Thyroid gland (tissue), 4 donors: Measurements from ENCODE around the gene MED25. TPM values are rescaled to one million over a fixed set of nuclear protein-coding genes. Genes with fewer than 3 reads are reported as not detected.

Source experiments
- DNase-seq, 2 donors: peaks; one replicate each; pipeline ENCODE4 v3.0.0-alpha.2; 2019
- H3K27ac ChIP-seq, 3 donors: fragments of 200-600 bp; sonication (generic); 1 replicate in 2 of 3; 2 replicates in 1 of 3; pipeline ENCODE4 v1.5.1; 2016 to 2019; ENCODE audit warnings: mild to moderate bottlenecking in 1 of 3, moderate library complexity in 1 of 3
- H3K27me3 ChIP-seq: fragments of 200-600 bp; sonication (generic); one replicate; pipeline ENCODE4 v1.5.1; 2019
- H3K36me3 ChIP-seq, 2 donors: fragments of 200-600 bp; sonication (generic); one replicate each; pipeline ENCODE4 v1.5.1; 2016 to 2019
- H3K4me1 ChIP-seq, 2 donors: fragments of 200-600 bp; sonication (generic); one replicate each; pipeline ENCODE4 v1.5.1; 2017 to 2019
- H3K4me3 ChIP-seq, 3 donors: fragments of 200-600 bp; sonication (generic); replicated peaks in 1 of 3; 1 replicate in 2 of 3; 2 replicates in 1 of 3; pipeline ENCODE4 v1.5.1; 2016; ENCODE audit warnings: mild to moderate bottlenecking in 1 of 3
- H3K9me3 ChIP-seq: fragments of 200-600 bp; sonication (generic); one replicate; pipeline ENCODE4 v1.5.1; 2017
- CTCF ChIP-seq, 6 experiments: fragments of 200-600 bp in 3 of 6; fragments of 450-650 bp in 3 of 6; sonication (generic) in 3 of 6; IDR thresholded peaks; one replicate each; pipeline ENCODE4 v1.5.1; 2016 to 2019; ENCODE audit warnings: antibody characterized with exemption in 6 of 6, mild to moderate bottlenecking in 2 of 6, inconsistent platforms in 1 of 6, moderate library complexity in 1 of 6
- POLR2A ChIP-seq, 2 donors: fragments of 450-650 bp; IDR thresholded peaks; one replicate each; pipeline ENCODE4 v1.6.1; 2017; ENCODE audit warnings: antibody characterized with exemption in 2 of 2, mild to moderate bottlenecking in 2 of 2, moderate library complexity in 1 of 2
- WGBS, 2 donors: methylation state at CpG; one replicate each; pipeline ENCODE4 v1.1.5; 2017; 5-methylcytosine and 5-hydroxymethylcytosine counted together
- intact Hi-C: fragments of 100-400 bp; cut with DNase I; formaldehyde crosslinking; loops from one replicate; pipeline ENCODE4 v1.15.1; 2023
- total RNA-seq, 4 donors: library from RNA; depleted of rRNA; stranded (reverse); fragments of >200 nt; gene quantifications; one replicate each; pipeline ENCODE4 v1.2.3, GENCODE V29; 2016

The MED25 gene
- total RNA-seq, 4 donors from 2014 or later: 42.6 to 50.2 (median 44.9) TPM

DNA sequence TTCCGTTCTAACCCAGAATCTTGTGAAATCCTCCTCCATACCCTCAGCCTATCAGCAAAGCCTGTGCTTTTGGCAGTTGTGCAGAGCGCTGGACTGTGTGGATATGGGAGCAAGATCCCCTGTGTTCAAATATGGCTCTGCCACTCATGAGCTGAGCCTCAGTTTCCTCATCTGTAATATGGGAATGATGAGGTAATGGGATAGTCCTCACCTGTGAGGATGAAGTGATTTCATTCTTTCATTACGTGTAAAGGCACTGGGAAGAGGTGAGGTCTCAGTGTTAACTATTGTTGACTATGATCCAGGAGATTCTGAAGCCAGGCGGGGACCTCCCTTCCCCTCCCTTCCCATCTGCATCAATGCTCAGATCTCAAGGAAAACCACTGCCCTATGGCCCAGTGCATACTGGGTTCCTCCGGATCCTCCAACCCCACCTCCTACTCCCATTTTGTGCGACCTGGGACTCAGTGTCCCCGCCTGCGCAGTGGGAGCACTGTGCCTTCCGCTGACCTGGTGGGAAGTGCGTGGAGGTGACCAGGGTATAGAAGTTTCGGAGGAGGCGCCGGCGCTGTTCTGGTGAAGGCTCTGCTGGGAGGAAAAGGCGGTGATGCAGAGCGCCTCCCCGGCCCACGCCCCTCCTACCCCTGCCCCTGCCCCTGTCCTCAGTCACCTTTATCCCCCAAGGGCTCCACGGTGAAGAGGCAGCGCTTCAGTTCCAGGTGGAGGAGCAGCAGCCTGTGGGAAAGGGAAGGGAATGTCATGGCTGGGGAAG lies 10.0 kb upstream of the MED25 start:
- intact Hi-C loops: loop anchor here (5.0 kb wide), 1 partner anchor 49 kb away; no protein-coding TSS in a partner anchor
- peaks cover 8 to 16% of the 10 kb centered on the region in 2 donors for H3K36me3 ChIP-seq

DNA sequence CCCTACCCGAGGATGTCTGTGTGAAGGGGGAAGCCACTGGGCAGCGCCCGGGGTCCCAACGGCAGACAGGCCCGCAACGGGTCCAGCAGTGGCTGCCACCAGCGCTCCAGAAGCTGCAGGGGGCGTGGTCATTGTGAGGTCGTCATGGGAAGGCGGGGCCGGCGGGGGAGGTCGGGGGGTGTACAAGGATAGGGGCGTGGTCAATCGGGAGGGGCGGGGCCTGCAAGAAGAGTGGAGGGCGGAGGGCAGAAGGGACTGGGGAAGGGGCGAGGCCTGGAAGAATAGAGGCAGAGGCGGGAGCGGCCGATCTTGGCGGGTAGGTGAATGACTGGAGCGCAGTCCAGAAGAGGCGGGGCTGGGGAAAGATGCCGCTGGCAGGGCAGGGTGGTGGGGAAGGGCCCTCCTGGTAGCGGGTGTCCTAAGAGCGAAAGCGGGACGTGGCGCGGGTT lies 9.4 kb upstream of the MED25 start:
- Histone ChIP-seq H3K4me3 (peak overlapping the region; percentile 1 to 70 (median 32)), H3K9me3 (no peaks in the 10 kb centered on the region), H3K27ac (peak overlapping the region in 2 of 3 donors; percentile 71 to 72), H3K36me3 (peaks cover 1 to 9% of the 10 kb centered on the region in 2 donors), H3K4me1 (peaks cover 14 to 22% of the 10 kb centered on the region in 2 donors), H3K27me3 (no peaks in the 10 kb centered on the region)
- peak; percentile 95 for DNase-seq
- 2% methylated on average over 31 of the region's 31 CpGs for WGBS, 2 donors
- peak in 1 of 2 donors; percentile 48 for TF ChIP-seq POLR2A (IDR thresholded peaks at IDR 0.05)
- no peak for TF ChIP-seq CTCF (IDR thresholded peaks at IDR 0.05)
- intact Hi-C loops: loop anchor here (5.0 kb wide), 1 partner anchor 49 kb away; no protein-coding TSS in a partner anchor

More for the DNA sequence above, 10.0 kb upstream of the MED25 start:
- Histone ChIP-seq H3K27ac (peak overlapping the region in 2 of 3 donors; percentile 71 to 72), H3K4me1 (peaks cover 14 to 22% of the 10 kb centered on the region in 2 donors), H3K27me3 (no peaks in the 10 kb centered on the region), H3K9me3 (no peaks in the 10 kb centered on the region), H3K4me3 (no peak overlapping the region)
- no peak for DNase-seq
- 80 to 83% methylated on average over 20 of the region's 20 CpGs for WGBS, 2 donors
- TF ChIP-seq POLR2A (IDR thresholded peaks at IDR 0.05) (no peak), CTCF (IDR thresholded peaks at IDR 0.05) (no peak)

DNA sequence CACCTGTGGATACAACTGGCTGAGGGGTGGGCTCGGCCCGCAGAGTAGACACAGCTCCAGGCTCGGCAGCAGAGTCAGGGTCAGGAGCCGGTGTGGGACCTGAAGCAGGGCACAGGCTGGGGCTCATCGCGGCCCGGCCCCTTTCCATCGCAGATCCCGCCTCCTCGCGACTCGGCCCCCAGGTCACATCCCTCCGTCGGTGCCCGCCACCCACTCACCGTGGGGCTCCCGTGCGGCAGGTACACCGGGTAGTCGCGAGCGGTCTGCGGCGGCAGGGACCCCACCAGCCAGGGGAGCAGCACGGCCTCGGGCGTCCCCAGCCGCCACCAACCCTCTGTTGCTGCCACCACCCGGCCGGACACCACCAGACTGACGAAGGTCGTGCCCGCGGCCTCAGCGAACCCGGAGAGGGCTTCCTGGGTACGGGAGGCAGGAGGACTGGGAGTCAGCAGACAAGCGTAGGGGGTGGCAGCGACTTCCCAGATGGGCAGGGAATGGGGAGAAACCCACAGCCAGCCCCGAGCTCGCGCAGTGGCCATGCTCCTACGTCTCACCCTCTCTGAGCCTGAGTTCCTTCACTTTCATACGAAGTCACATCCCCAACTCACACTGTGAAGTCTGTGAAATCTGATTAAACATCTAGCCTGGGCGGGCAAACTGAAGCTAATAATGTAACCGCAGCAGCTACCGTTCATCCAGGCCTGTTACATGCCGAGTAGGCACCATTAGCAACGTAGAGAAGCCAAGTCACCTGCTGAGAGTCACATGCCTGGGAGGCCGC lies 8.7 kb upstream of the MED25 start:
- Histone ChIP-seq H3K27me3 (no peaks in the 10 kb centered on the region), H3K36me3 (peaks cover 0 to 8% of the 10 kb centered on the region in 2 donors), H3K27ac (peak overlapping the region; percentile 20 to 72 (median 71)), H3K4me1 (peaks cover 17 to 22% of the 10 kb centered on the region in 2 donors), H3K4me3 (peak overlapping the region; percentile 1 to 70 (median 32)), H3K9me3 (no peaks in the 10 kb centered on the region)
- no peak for TF ChIP-seq POLR2A (IDR thresholded peaks at IDR 0.05)
- TF ChIP-seq CTCF (IDR thresholded peaks at IDR 0.05): peak in 3 of 6 experiments; percentile 14 to 26 (median 14)
- intact Hi-C loops: loop anchor here (5.0 kb wide), 1 partner anchor 48 kb away; no protein-coding TSS in a partner anchor
- 14 to 26% methylated on average over 10 to 25 of the region's 50 CpGs for WGBS, 2 donors
- peak; percentile 56 to 61 for DNase-seq

DNA sequence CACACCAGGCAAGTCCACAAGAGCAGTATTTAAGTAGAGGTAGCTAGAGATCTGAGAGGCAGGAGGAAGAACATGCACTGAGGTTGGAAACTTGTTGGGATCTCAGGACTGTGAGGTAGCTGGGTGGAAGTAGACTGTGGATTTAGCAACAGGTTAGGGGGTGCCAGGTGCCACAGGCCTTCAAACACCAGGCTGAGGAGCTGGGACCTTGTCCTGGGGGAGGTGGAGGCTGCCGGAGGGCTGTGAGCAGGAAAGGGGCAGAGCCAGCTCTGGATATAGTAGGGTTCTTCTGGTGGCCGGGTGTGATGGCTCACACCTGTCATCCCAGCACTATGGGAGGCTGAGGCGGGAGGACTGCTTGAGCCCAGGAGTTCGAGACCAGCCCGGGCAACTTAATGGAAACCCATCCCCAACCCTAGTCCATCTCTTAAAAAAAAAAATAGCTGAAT lies 8.1 kb upstream of the MED25 start:
- TF ChIP-seq POLR2A (IDR thresholded peaks at IDR 0.05) (no peak), CTCF (IDR thresholded peaks at IDR 0.05) (no peak)
- 94% methylated on average over 5 of the region's 5 CpGs for WGBS, 2 donors
- H3K4me1 ChIP-seq: peaks cover 17 to 22% of the 10 kb centered on the region in 2 donors
- peaks cover 0 to 8% of the 10 kb centered on the region in 2 donors for H3K36me3 ChIP-seq
- no peaks in the 10 kb centered on the region for H3K27me3 ChIP-seq
- H3K4me3 ChIP-seq: peak overlapping the region in 1 of 3 donors; percentile 70
- peak overlapping the region; percentile 20 to 72 (median 71) for H3K27ac ChIP-seq
- intact Hi-C loops: loop anchor here (5.0 kb wide), 1 partner anchor 47 kb away; no protein-coding TSS in a partner anchor
- H3K9me3 ChIP-seq: no peaks in the 10 kb centered on the region
- no peak for DNase-seq
